GM08714 (cell line): ENCODE data around the gene NUDT11.
"Not testable (repeated sequence)": the region's sequence is repeated elsewhere in the genome, so short reads cannot be mapped to it uniquely, and the experiment has no call there.

Experiments
- H3K4me3 ChIP-seq: fragments of 200-500 bp; sonication (Bioruptor generic); 2 replicates; pipeline ENCODE4 v1.5.1; 2014; ENCODE audit warnings: mild to moderate bottlenecking, low read length, inconsistent platforms
- ZNF274 ChIP-seq: IDR thresholded peaks from 2 replicates; pipeline ENCODE4 v1.6.1; 2012; ENCODE audit warnings: mild to moderate bottlenecking, low read depth, low read length

Gene NUDT11

DNA sequence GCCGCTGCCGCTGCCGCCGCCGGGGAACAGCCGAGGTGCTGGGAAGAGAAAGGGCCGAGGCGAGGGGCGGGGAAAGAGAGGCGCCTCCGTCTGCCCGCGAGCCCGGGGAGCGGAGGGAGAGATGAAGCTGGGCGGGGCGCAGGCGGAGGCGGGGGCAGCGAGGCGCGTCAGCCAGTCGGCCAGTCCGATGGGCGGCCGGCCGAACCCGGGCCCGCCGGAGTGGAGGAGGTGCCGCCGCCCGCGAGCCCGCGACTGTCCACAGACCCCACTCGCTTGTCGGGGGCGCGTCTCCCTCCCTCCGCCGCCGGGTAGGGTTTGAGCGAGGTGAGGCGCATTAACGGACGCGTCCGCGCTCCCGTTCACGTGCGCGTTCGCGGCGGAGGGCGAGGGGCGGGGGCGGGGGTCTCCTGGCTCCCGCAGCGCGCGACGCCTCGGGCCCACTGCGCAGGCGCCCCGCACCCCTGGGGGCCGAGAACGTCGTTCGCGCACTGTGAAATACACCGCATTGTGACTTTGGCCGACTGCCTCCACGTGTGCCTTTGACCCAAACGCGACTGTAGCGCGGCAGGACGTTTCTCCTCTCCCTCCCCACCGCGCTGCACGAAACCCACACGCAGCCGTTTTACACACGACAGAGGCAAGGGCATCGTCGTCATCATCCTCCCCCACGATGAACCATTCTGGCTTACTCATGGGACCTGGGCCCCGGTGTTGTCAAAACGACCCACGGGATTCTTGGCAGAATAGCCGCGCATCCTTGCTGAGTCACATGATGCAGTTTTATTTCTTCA lies at the start of gene NUDT11:
Gene NUDT11 (minus strand): TSS at position 92 of the 791 bp plus-strand sequence. CDS start 148 bp downstream, outside the sequence.
- no peak for TF ChIP-seq ZNF274
- peak within 1 kb of the TSS; percentile 29; the same call in 1 of the 2 replicates for H3K4me3 ChIP-seq

DNA sequence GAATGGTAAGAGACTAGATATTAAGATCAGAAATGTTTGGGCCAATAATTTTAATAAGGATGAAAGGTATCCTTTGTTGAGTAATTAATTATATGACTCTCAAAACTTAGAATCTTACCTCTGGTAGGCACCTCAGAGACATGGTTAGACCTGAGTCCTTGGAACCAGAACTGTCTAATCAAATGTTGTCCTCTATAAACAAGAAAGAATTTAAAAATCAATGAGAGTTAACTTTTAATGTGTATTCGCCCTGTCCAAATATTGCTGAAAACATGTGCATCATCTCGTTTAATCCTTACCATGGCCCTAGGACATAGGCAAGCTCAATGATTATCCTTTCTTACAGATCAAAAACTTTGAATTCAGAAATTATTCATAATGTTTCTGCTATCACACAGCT lies 24.0 kb upstream of the NUDT11 start:
- no peak for TF ChIP-seq ZNF274
- H3K4me3 ChIP-seq, result no peak overlapping the region

DNA sequence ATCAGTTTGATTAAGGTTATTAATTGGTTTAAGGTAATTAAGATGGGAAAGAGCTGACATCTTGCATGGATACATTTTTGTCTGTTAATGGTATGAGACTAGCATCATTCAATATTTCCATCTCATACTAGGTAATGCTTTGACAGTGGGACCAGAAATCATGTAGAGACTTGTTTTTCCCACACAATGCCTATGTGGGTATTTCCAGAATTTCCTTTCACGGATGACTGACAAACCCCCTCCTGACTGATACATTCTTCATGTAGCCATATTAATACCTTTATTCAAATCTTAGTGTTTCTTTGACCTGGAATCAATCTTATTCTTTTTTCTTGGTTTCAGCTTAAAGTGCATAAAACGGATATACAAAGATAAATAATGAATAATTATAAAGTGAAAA lies 22.7 kb upstream of the NUDT11 start:
- not testable (repeated sequence) for H3K4me3 ChIP-seq

DNA sequence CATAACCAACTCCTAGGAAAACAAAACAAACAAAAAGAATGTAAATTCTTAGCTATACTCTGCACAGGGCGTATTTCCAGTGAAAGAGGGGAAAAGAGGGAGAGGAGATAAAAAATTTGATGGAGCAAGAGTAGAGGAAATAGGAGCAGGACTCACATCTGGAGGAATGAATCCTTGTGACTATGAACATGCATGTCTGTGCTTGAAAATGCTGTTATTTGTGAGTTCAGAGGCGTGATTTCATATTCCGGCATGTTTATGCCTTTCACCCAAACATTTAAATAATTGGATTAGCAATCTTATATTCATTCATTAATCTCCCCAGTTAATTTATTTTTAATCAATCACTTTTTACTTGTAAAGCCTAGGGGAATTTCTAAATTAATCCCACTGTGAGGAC lies 11.2 kb upstream of the NUDT11 start:
- no peak overlapping the region for H3K4me3 ChIP-seq
- no peak for TF ChIP-seq ZNF274

DNA sequence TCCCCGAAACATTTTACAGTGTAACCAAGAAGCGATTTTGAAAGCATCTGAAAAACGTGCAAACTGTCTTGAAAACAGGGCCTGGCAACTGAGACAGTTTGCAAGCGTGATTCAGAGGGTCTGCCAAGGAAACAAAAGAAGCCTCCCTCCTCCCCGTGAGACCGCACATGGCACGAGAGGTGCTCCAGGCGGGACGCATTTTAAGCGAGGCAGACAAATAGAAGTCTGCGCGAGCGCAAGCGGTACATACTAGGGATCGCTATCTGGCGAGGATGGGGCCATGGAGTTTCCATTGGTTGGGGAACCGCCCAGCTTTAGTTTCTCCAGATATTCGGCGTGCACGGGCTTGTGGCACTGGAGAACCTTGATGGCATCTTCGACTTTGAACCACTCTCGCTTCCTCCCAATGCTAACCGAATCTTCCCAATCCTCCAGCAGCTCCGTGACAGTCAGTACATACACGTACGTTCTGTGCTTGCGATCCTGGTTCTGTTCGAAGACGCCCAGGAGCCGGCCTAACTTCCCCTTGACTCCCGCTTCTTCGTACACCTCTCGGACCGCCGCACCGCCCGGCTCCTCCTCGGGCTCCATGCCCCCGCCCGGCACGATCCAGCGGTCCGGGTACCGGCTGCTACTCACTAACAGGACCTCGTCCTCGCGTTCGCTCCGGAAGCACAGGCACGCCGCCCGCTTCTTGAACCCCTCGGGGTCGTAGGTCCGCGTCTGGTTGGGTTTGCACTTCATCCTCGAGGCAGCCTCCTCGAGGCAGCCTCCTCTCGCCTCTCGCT lies 497 bp downstream of the NUDT11 start:
- H3K4me3 ChIP-seq, result peak overlapping the region; percentile 29; the same call in 1 of the 2 replicates

DNA sequence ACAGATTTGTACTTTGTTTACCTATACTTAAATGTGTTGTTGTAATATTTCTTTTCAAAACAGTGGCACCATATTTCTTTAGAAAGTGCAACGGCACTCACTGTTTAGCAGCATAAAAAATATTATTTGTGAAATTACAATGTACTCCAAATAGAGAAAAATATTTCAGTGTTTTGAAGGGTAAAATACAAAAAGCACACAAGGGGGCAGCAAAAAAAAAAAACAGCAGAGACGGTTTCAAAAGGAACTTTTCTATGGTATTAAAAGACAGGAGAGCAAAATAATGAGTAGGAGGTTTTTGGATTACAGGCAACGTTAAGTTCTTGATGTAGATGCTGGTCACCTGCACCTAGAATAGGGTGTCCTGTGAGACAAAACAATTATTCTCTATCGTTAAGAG lies 2.0 kb downstream of the NUDT11 start:
- H3K4me3 ChIP-seq, result no peak overlapping the region
- no peak for TF ChIP-seq ZNF274

DNA sequence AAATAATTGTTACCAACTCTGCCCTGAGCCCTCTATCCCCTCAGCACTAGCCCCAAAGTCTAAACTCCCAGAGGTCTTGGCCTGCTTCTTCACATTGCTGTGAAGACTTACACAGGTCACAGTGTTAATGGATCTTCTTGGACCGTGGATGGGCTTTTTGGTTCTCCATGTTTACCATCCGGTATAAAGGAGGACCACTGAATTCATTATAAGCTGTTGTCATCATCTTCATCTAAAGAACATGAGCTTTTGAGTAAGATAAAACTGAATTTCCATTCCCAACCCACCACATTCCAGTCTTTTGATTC lies 8.5 kb downstream of the NUDT11 start:
- H3K4me3 ChIP-seq, result no peak overlapping the region
- TF ChIP-seq ZNF274, result no peak

DNA sequence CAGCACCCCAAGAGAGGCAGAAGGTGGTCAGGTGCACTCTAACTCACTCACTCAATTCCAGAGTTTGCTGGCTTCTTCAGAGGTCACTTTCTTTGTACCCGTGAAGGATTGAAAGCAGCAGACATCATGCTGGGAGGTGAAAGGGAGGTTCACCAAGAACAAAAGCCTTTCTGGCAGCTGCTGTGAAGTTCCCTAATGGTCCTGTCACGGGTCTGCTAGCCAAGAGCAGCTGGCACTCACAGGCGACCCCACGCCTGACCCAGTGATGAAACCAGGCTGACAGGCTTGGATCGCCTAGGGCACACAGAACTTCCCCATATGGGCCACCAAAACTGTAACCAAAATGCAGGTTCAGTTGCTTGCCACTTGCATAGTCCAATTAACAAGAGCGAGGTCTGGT lies 11.8 kb downstream of the NUDT11 start:
- H3K4me3 ChIP-seq, result no peak overlapping the region
- no peak for TF ChIP-seq ZNF274

DNA sequence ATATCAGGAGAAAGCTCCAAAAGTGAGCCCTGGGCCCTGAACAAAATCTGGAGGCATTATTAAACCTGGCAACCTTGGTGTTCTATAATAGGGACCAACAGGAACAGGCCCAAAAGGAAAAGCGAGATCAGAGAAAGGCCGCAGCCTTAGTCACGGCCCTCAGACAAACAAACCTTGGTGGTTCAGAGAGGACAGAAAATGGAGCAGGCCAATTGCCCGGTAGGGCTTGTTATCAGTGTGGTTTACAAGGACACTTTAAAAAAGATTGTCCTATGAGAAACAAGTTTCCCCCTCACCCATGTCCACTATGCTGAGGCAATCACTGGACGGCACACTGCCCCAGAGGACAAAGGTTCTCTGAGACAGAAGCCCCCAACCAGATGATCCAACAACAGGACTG lies 14.0 kb downstream of the NUDT11 start:
- H3K4me3 ChIP-seq, result not testable (repeated sequence)

DNA sequence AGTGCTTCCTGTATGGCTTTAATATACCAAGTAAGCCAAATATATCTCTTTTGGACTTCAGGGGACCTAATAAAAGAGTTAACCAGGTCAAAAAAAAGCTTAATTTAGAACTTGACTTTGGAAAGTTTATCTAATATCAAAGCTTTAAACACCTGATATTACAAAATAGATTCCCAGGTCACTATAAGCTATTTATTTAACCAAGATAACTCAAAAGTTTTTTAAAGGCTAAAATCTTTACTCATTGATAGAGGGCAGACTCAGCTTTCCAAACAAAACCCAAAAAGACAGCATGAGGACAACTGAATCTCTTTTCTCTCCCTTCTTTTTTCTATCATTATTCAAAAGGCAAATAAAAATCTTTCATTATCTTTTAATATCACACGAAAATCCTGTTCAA lies 19.5 kb downstream of the NUDT11 start:
- TF ChIP-seq ZNF274, result no peak
- no peak overlapping the region for H3K4me3 ChIP-seq

DNA sequence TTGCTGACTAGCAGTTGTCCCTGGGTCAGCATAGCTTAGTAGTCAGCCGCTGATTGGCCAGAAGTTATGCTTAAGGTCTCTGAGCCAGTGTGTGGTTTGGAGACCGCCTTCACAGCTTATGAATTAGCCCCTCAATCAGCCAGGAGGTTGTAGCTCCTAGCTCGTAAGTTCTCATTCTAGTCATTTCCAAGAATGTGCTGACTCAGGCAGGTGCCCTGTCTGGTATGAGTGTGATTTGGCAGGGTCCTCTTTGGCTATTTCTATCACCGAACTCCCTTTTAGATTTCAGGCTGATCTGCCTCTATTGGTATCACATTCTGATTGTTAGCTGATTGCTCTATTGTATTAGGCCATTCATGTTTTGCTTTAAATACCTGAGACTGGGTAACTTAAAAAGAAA lies 33.1 kb downstream of the NUDT11 start:
- no peak overlapping the region for H3K4me3 ChIP-seq

DNA sequence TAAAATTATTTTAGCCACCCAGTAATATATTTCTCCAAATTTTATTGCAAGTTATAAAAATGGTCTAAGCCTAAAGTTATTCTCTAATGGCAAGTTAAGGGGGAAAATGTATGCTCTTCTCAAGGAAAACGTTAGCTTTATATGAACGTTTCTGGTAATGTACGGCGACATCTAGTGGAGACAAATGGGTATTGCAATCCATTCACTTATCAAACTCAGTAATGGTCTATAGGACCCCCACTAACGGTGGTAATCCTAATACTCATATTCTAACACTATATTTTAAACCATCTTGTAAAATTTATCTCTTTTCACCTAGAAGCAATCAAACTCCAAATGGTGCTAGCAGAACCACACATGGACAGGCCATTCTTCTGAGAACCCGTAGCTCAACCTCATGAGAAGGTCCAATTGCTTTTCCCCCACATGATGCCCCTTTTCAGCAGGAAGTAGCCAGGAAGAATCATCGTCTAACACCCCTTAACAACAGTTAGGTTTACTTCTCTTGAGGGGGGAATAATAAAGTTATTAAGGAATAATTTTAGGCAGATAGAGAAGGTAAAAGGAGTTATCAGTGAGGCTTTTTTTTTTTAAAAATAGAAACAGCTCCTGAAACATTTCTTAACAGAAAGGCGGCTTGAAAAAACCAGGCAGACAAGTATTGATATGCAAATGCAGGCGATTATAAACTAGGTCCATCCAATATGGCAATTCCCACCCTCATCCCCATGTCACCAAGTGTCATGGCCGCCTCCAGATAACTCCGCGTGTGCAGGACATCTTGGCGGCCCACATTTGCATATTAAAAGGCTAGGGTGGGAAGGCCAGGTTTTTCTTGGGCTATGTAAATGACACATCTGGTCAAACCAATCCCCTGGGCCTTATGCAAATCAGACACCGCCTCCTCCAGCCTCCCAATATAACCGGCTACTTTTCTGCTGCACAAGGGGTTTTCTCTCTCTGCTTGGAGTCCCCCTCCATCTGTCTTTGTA lies 35.0 kb downstream of the NUDT11 start:
- no peak for TF ChIP-seq ZNF274
- no peak overlapping the region for H3K4me3 ChIP-seq

More for the DNA sequence above, 33.1 kb downstream of the NUDT11 start:
- no peak for TF ChIP-seq ZNF274

DNA sequence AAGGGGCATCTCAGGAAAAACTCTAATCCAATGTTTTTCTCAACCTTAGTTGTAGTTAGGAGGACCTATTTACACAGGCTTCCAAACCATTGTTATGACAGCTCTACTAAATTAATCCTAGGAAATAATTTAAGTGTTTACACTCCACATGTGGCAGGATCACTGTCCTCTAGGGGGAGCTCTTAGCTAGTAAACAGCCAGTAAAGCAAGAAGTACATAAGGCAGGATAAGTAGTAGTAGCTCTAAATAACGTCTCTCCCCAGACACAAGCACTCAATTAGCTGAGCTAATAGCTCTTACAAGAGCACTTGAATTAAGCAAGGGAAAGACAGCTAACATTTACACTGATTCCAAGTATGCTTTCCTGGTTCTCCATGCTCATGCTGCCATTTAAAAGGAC lies 37.3 kb downstream of the NUDT11 start:
- H3K4me3 ChIP-seq, result no peak overlapping the region
- no peak for TF ChIP-seq ZNF274

DNA sequence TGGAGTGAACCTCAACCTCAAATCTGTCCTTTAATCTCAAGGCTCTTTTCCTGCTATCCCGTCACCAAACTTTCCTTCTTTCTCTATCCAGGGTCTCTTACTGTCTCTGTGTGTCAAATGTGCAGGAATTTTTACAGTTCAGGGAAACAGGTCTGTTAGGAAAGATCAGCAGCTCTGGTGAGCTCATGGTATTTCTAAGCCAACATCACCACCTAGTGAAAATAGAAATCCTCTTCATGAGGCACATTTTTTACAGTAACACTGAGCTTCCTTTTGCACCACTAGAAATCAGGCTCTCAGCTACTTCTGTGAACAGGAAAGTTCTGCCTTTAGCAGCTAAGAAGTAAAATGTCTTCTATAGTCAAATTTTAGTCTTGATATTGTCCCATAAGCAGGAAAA lies 39.6 kb downstream of the NUDT11 start:
- TF ChIP-seq ZNF274, result no peak
- H3K4me3 ChIP-seq, result no peak overlapping the region
